H1 (cell line): ENCODE data around the gene NAXD. TPM values are rescaled to one million over a fixed set of nuclear protein-coding genes. Genes with fewer than 3 reads are reported as not detected.

Source experiments
- BRCA1 ChIP-seq: IDR thresholded peaks from 2 replicates; pipeline ENCODE4 v1.6.1; 2012; ENCODE audit warnings: low read depth, low read length, improper control_type of control experiment
- CBX5 ChIP-seq: fragments of 300-800, 300-1000 bp; sonication (generic); IDR thresholded peaks from 2 replicates; pipeline ENCODE4 v1.7.1; 2016; ENCODE audit warnings: antibody characterized with exemption, low read length, low read depth
- polyA plus RNA-seq, 7 experiments: library from polyadenylated mRNA; depleted of rRNA in 3 of 7; stranded (reverse) in 5 of 7; unstranded in 2 of 7; fragments of >200 nt in 5 of 7; fragments of 200-250 nt in 2 of 7; gene quantifications; 1 replicate in 5 of 7; 2 replicates in 1 of 7; 4 replicates in 1 of 7; pipeline versions ENCODE4 v1.2.1 to v1.2.3, GENCODE V29; 2011 to 2013; ENCODE audit warnings: missing spikeins in 2 of 7, mixed read lengths in 2 of 7
- total RNA-seq: library from RNA; stranded (reverse); fragmentation: NEBNext Ultra II Directional; extraction: Animal tissue kit (Norgen Biotek cat#: 25700); gene quantifications from 2 replicates; pipeline ENCODE4 v1.2.1, GENCODE V29; 2021

The NAXD gene
- total and polyA plus RNA-seq, 2 of the 8 experiments (the other 6 are each of a cell fraction or from before 2014, with no cell fraction given), result 25.4 to 35.5 TPM

DNA sequence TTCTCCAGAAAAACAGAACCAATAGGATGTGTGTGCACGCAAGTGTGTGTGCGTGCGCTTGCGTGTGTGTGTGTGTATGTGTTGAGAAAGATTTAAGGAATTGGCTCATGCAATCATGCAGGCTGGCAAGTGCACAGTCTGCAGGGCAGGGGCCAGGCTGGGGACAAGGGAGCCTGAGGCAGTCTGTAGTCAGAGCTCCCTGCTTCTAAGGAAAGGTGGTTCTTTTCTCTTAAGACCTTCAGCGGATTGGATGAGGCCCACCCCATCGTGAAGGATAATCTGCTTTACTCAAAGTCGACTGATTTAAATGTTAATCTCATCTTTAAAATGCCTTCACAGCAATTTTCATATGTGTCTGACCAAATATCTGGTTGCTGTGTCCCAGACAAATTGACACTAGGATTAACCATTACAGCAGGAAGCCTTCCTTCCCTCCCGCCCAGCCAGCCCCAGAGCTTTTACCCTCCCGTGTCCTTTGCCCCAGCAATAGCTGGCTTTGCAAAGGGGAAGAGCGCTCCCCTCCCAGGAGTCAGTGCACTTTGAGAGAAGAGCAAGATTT lies 15.0 kb upstream of the NAXD start (continued):
- TF ChIP-seq BRCA1, result no peak
- no peak for TF ChIP-seq CBX5
